PFSK-1 (cell line): ENCODE measurements around the gene NEGR1.

ENCODE experiments used
- FOXP2 ChIP-seq: optimal IDR thresholded peaks from 2 replicates; pipeline ENCODE3; 2011; ENCODE audit warnings: borderline replicate concordance, control low read depth, inconsistent platforms; ENCODE audit not compliant: insufficient read depth; ENCODE audit errors: extremely low read length, extremely low read depth
- POLR2AphosphoS5 ChIP-seq: IDR thresholded peaks from 2 replicates; pipeline ENCODE4 v1.6.1; 2012; ENCODE audit warnings: low read depth, mild to moderate bottlenecking, control low read depth, low read length, moderate library complexity
- REST ChIP-seq, 2 experiments: IDR thresholded peaks; 2 replicates each; pipeline versions ENCODE4 v1.6.1 to v1.8.0; 2011 to 2012; ENCODE audit warnings: low read depth in 2 of 2, low read length in 2 of 2, control low read depth in 1 of 2, inconsistent platforms in 1 of 2, mild to moderate bottlenecking in 1 of 2, moderate library complexity in 1 of 2; ENCODE audit not compliant: insufficient read depth in 1 of 2
- SIN3A ChIP-seq: IDR thresholded peaks from 2 replicates; pipeline ENCODE4 v1.6.1; 2012; ENCODE audit warnings: mild to moderate bottlenecking, low read length, moderate library complexity, borderline replicate concordance; ENCODE audit not compliant: insufficient read depth
- TAF1 ChIP-seq: IDR thresholded peaks from 2 replicates; pipeline ENCODE4 v1.6.1; 2012; ENCODE audit warnings: low read length, control low read depth, borderline replicate concordance; ENCODE audit not compliant: insufficient read depth

Gene NEGR1

GRCh38 chr1:71645015-71645414, 637.3 kb downstream of the NEGR1 start:
- TF ChIP-seq REST (IDR thresholded peaks at IDR 0.05; ENCODE audit: insufficient read depth in 1 of 2, low read depth in 2 of 2, low read length in 2 of 2) (no peak), FOXP2 (no peak), SIN3A (no peak), POLR2AphosphoS5 (no peak), TAF1 (no peak)

- no peak for TF ChIP-seq REST (IDR thresholded peaks at IDR 0.05; ENCODE audit: insufficient read depth in 1 of 2, low read depth in 2 of 2, low read length in 2 of 2)
- TF ChIP-seq FOXP2, result no peak
- no peak for TF ChIP-seq SIN3A
- no peak for TF ChIP-seq POLR2AphosphoS5
- no peak for TF ChIP-seq TAF1
Measured at GRCh38 chr1:71641903-71642302, 640.4 kb downstream of the NEGR1 start.

GRCh38 chr1:71640998-71641397, 641.3 kb downstream of the NEGR1 start:
- TF ChIP-seq POLR2AphosphoS5 (no peak), REST (IDR thresholded peaks at IDR 0.05; ENCODE audit: insufficient read depth in 1 of 2, low read depth in 2 of 2, low read length in 2 of 2) (no peak), FOXP2 (no peak), SIN3A (no peak), TAF1 (no peak)

- TF ChIP-seq SIN3A (no peak), POLR2AphosphoS5 (no peak)
Measured at GRCh38 chr1:71640116-71640515, 642.2 kb downstream of the NEGR1 start.

- TF ChIP-seq SIN3A (no peak), REST (IDR thresholded peaks at IDR 0.05; ENCODE audit: insufficient read depth in 1 of 2, low read depth in 2 of 2, low read length in 2 of 2) (no peak), TAF1 (no peak), POLR2AphosphoS5 (no peak), FOXP2 (no peak)
Measured at GRCh38 chr1:71638081-71638766, 644.1 kb downstream of the NEGR1 start.
